ENCODE measurements around the gene ZNF213.

ZNF213 gene

GRCh38 chr16:3134338-3135125, at the start of gene ZNF213:
ZNF213 (plus strand) TSS chr16:3135029; CDS start chr16:3137281, 2,252 bp downstream.
- peak; percentile 97 for DNase-seq (ENCODE audit: low read depth)
- H3K4me3 ChIP-seq (ENCODE audit: low read length), result peak within 1 kb of the TSS; percentile 100
- TF ChIP-seq, protein P1, sequence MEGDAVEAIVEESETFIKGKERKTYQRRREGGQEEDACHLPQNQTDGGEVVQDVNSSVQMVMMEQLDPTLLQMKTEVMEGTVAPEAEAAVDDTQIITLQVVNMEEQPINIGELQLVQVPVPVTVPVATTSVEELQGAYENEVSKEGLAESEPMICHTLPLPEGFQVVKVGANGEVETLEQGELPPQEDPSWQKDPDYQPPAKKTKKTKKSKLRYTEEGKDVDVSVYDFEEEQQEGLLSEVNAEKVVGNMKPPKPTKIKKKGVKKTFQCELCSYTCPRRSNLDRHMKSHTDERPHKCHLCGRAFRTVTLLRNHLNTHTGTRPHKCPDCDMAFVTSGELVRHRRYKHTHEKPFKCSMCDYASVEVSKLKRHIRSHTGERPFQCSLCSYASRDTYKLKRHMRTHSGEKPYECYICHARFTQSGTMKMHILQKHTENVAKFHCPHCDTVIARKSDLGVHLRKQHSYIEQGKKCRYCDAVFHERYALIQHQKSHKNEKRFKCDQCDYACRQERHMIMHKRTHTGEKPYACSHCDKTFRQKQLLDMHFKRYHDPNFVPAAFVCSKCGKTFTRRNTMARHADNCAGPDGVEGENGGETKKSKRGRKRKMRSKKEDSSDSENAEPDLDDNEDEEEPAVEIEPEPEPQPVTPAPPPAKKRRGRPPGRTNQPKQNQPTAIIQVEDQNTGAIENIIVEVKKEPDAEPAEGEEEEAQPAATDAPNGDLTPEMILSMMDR (conservative IDR thresholded peaks at IDR 0.05; ENCODE audit: low read length), result no peak

DNA sequence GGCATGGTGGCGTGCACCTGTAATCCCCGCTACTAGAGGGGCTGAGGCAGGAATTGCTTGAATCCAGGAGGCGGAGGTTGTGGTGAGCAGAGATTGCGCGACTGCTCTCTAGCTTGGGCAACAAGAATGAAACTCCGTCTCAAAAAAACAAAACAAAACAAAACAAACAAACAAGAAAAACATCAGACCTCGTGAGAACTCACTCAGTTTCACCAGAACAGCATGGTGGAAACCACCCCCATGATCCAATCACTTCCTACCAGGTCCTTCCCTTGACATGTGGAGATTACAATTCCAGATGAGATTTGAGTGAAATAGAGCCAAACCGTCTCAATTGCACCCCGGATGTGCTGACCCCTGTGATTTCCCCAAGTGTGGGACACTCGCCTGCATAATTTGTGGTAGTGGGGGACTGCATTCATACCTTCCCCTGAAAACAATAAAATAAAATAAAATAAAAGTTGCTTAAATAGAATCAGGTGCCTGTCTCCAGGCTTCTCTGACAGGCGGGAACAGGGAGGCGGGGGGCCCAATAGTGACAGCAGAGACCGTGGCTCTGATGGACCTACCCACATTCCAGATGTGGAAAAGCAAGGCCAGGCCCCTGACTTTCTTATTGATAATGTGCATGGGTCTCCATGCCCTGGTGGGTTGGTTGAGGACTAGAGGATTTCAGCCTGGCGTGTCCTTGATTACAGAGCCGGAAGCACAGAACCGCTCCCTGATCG, 48.8 kb upstream of the ZNF213 start:
- H3K4me3 ChIP-seq (ENCODE audit: low read length), result no peak overlapping the region
- no peak for DNase-seq (ENCODE audit: low read depth)
- TF ChIP-seq, protein P1 (conservative IDR thresholded peaks at IDR 0.05; ENCODE audit: low read length), result no peak

- DNase-seq (ENCODE audit: low read depth), result no peak
- H3K4me3 ChIP-seq (ENCODE audit: low read length), result no peak overlapping the region
- TF ChIP-seq, protein P1 (conservative IDR thresholded peaks at IDR 0.05; ENCODE audit: low read length), result no peak
Observed at GRCh38 chr16:3086596-3087242, 48.1 kb upstream of the ZNF213 start.

DNA sequence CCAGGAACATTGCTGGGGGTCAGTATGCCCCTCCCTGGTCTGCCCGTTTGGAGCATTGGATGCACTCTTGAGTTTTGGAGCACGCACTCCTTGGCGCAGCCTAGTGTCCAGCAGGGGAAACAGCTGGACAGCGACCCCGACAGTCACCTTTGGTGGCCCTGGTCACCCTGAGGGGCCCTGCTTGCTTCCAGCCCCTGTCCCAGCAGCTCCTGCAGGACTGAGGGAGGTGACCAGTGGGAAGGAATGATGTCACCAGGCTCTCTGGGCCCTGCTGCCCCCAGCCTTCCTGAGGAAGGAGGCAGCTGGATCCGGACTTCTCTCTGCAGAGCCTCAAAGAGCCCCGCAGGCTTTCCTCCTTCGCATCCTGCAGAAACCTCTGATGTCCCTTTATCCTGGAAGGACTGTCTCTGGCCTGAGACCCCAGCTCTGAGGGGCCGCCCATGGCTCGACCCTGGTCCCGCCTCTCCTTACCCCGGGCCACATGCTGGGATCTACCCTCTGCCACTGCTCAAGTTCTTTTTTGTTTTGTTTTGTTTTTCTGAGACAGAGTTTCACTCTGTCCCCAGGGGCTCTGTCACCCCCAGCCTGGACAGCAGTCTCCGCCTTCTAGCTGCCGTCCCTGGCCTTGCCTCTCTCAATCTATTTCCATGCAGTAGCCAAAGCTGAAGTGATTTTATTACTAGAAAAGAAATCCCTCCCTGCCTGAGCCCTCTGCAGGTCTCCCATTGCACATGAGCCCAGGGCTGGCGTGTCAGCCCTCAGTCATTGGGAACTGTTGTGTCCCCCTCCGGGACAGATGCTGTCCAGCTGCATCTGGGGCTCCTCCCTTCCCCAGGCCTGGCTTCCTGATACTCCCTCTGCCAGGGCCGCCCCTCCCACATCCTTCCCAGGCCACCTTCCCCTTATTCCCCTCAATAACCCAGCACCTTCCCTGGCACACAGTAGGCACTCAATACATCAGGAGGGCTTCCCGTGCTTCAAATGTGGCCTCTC, 47.3 kb upstream of the ZNF213 start:
- DNase-seq (ENCODE audit: low read depth), result no peak
- TF ChIP-seq, protein P1 (conservative IDR thresholded peaks at IDR 0.05; ENCODE audit: low read length), result no peak; the same call in 1 of the 2 replicates
- no peak overlapping the region for H3K4me3 ChIP-seq (ENCODE audit: low read length)

GRCh38 chr16:3088450-3088849, 46.4 kb upstream of the ZNF213 start:
- DNase-seq (ENCODE audit: low read depth), result no peak
- TF ChIP-seq, protein P1 (conservative IDR thresholded peaks at IDR 0.05; ENCODE audit: low read length), result no peak
- H3K4me3 ChIP-seq (ENCODE audit: low read length), result no peak overlapping the region

DNA sequence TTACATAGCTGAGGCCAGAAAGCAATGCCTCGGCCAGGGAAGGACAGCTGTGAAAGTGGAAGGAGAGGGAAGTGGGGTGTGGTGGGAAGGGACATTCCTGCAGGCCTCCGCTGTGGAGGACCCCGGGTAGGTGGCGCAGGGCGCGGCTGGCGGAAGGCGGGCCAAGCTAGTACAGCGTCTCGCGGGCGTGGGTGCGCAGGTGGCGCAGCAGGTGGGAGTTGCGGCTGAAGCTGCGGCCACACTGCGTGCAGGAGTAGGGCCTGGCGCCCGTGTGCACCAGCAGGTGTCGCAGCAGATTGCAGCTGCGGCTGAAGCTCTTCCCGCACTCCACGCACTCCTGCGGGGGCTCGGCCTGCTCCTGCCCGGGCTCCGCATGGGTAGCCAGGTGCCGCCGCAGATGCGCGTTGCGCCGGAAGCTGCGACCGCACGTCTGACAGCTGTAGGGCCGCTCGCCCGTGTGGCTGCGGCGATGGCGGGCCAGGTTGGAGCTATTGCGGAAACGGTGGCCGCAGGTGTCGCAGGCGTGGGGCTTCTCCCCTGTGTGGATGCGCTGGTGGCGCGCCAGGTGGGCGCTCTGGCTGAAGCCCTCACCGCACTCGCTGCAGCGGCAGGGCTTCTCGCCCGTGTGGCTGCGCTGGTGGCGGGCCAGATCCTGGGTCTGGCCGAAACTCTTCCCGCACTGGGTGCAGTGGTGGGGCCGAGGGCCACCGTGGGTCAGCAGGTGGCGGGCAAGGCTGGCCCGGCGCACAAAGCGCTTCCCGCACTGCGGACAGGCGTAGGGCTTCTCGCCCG, 45.7 kb upstream of the ZNF213 start:
- no peak overlapping the region for H3K4me3 ChIP-seq (ENCODE audit: low read length)
- no peak for DNase-seq (ENCODE audit: low read depth)
- TF ChIP-seq, protein P1 (conservative IDR thresholded peaks at IDR 0.05; ENCODE audit: low read length), result no peak
